GM18868 (cell line): ENCODE data around the gene SIGMAR1.
A peak's percentile ranks its signal among the peaks of the same experiment; 100 is the strongest.

Experiments used
- ATAC-seq: cut with Tn5 transposase; IDR thresholded peaks from one replicate; pipeline ENCODE4 v1.9.1; 2021; ENCODE audit warnings: mild to moderate bottlenecking, moderate library complexity; ENCODE audit not compliant: unreplicated experiment

SIGMAR1 gene

GRCh38 chr9:34637356-34638137 lies at the start of gene SIGMAR1:
SIGMAR1 (minus strand) TSS chr9:34637787; CDS start chr9:34637697, 90 bp downstream.
- ATAC-seq: peak; percentile 92

DNA sequence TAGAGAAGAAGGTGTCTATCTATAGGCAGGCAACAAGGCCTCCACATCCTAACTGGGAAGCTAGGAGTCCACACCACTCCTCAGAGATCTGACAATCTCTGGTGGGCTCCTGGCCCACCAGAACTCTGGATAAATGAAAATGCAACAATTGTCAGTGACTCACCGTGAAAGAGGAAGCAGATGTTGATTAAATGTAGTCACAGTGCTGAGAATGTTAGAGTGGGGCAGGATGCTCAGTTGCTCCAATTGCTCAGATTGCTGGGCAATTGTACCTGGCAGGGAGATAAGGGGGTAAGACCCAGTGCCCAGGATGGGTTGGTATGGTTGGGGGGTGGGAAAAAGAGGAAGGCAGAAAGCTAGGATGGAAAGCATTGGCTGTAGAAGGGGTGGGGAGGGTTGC lies 49.1 kb upstream of the SIGMAR1 start:
- no peak for ATAC-seq

- ATAC-seq: no peak
Observed at GRCh38 chr9:34686231-34686630, 48.6 kb upstream of the SIGMAR1 start.

DNA sequence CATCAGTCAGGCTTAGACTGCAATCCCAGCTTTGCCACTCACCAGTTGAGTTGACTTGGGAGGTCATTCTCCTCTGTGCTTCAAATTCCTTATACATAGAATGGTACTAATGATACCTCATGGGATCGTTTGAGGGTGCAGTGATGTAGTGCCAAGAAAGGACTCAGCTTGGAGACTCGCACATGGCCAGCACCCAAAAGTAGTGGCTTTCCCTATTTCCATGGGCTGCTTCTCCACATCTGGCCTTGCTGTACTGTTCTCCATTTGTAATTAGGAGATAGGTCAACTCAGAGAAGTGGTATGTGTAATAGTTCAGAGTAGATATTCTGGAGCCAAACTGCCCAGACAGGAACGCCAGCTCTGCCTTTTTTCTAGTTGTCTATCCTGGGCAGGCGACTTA lies 48.0 kb upstream of the SIGMAR1 start:
- ATAC-seq: no peak

DNA sequence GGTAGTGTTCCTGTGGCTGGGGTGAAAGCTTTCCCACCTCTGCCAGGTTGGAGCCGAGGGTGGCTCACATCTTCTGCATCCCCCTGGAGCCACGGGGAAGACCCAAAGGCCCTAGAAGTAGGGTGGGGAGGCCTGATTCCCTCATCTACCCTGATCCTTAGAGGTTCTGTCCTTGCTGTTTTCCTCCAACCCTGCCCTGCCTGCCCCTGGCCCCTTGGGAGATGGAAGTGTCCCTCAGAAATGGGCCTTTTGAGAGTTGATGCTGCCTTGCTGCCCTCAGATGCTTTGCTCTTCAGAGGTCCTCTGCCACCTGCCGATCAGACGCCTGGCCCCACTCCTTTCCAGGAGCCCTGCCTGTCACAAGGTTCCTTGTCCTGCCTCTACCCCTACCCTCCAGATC lies 47.2 kb upstream of the SIGMAR1 start:
- ATAC-seq: no peak

DNA sequence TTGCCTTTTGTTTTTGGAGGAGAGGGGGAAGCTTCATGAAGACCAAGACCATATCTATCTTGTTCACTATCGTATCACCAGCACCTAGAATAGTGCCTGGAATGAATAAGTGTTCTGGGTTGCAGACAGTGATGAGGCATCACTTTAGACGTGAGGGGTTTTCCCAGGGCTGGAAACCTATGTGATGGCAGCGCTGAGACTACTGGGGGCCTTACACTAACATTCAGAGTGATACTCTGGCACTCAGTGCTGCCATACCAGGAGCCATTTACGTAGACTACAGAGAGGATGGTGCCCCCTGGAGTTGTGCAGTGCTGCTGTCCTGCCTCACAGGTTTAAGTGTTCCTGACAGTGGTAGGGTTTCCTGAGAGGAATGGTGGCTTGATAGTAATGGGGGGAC lies 46.6 kb upstream of the SIGMAR1 start:
- ATAC-seq: no peak

DNA sequence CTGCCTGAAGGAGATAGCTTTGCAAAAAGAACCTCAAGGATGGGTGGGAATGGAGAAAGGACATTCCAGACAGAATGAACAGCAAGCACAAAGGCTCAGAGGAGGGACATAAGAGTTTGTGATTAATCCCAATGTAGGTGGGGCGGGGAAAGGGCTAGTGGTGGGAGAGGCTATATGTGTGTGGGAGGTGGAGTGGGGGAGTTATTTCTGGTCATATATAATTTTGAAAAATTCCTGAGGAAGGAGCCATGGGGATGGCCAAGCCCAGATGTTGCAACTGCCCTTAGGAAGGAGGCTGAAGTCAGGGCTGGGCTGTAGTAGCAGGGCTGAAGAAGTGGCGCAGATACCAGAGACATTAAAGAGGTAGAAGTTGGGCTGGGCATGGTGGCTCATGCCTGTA lies 38.3 kb upstream of the SIGMAR1 start:
- ATAC-seq: no peak

- ATAC-seq: no peak
Observed at GRCh38 chr9:34675048-34675714, 37.6 kb upstream of the SIGMAR1 start.

- ATAC-seq: no peak
Observed at GRCh38 chr9:34674440-34674839, 36.9 kb upstream of the SIGMAR1 start.

GRCh38 chr9:34671307-34671706 lies 33.7 kb upstream of the SIGMAR1 start:
- no peak for ATAC-seq

DNA sequence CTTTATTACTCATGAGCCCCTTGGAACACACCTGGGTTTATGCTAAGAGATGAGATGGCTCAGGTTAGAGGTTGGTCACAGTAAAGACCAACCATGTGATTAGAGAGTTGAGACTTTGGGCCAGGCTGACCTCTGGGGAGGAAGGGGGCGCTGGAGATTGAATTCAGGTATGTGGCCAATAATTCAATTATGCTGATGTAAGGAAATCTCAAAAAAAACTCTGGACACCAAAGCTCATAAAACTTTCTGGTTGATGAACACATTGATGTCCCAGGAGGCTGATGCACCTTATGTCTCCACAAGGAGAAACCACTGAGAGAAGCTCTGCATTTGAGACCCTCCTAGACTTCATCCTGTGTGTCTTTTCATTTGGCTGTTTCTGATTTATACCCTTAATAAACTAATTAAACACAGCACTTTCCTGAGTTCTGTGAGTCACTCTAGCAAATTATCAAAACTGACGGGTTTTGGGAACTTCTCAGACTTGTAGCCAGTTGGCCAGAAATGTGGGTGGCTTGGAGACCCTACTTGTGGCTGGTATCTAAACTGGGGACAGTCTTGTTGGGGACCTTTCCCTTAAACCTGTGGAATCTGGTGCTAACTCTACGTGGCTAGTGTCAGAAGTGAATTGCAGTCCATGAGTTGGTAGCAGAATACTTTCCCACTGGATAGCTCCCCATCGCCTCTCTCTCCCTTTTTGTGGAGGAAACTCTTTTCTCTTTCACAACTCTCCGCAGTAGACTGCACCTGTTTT lies 32.4 kb upstream of the SIGMAR1 start:
- ATAC-seq: no peak

DNA sequence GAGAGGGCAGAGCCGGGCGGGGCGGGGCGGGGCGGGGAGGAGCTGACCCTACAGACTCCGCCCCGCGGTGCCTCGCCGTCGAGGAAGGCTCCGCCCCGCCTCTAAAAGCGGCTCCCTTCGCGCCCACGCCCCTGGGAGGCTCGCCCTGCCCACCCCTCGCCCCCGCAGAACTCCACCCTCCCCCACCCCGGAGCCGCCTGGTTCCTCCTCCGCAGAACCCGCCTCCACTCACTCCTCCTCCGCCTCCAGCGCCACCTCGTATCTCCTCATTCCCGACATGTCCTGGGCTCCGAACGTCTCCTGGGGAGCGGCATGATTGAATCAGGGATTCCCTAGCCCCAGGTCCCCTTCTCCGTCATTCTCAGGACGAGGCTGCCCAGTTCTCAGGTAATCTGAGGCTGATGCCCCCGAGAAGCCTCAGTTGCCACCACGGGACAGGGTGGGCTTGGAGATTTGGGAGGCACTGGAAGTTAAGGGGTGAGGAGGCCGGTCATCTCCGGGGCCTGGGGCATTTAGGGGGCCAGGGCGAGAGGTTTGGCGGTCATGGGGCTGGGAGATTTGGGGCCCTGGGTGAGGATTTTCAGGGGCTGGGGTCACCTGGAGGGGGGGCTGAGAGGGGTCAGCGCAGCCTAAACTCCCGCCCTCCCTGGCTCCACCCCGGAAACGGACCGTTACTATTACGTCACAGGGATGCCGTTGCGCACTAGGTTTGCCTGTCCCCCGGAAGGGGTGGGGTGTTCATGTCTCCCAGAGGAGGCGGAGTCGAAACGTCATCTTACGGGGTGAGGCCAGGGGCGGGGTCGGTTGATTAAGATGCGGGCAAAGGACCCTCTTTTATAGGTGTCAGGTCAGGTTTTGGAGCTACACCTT lies 28.0 kb upstream of the SIGMAR1 start:
- peak; percentile 75 for ATAC-seq

DNA sequence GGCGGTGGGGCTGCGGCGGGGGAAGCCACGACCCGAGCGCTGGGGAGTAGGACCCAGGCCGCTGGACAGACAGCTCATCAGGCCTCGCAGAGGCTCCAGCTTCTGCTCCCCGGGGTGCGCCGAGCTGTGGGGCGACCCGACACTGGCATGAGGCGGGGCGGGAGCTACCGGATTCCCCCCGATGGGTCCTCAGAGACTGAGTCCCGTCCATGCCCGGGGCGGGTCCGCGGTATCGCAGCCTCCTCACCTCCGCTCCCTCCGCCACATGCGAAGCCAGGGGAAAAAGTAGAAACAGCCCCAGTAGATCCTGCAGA lies 27.4 kb upstream of the SIGMAR1 start:
- ATAC-seq: peak; percentile 18

GRCh38 chr9:34664281-34665066 lies 26.9 kb upstream of the SIGMAR1 start:
- ATAC-seq: peak; percentile 49

GRCh38 chr9:34663303-34663605 lies 25.7 kb upstream of the SIGMAR1 start:
- ATAC-seq: no peak

- no peak for ATAC-seq
Observed at GRCh38 chr9:34662526-34663302, 25.1 kb upstream of the SIGMAR1 start, which contains the start of gene CCL27. CCL27 (minus strand) TSS chr9:34662657; CDS start chr9:34662633, 24 bp downstream.

GRCh38 chr9:34659592-34660253 lies 22.1 kb upstream of the SIGMAR1 start:
- ATAC-seq: no peak

GRCh38 chr9:34658461-34658860 lies 20.9 kb upstream of the SIGMAR1 start:
- no peak for ATAC-seq

DNA sequence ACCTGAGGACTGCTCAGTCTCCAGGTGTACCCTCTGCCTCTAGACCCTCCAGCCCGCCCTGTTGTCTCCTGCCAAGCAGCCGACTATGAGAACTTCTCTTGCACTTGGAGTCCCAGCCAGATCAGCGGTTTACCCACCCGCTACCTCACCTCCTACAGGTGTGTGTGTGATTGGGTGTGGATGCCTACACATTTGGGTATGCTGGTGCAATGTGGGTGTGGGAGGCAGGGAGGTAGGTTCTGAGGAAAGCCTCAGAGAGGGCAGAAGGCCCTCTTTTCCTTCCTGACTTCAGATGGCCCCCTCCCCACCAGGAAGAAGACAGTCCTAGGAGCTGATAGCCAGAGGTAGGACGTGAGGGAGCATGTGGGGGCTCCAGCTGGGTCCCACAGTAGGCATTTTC lies 19.4 kb upstream of the SIGMAR1 start:
- no peak for ATAC-seq
